GM06990 (cell line): ENCODE data around the gene MAGI1.

Experiments
- DNase-seq: peaks from one replicate; pipeline ENCODE4 v3.0.0-alpha.2; 2011; ENCODE audit not compliant: insufficient read length; ENCODE audit errors: extremely low read depth
- H3K27me3 ChIP-seq: replicated peaks from 2 replicates; pipeline ENCODE4 v1.6.0; 2011; ENCODE audit warnings: low read length; ENCODE audit not compliant: control insufficient read depth, insufficient read depth
- H3K36me3 ChIP-seq: 2 replicates; pipeline ENCODE4 v1.5.1; 2011; ENCODE audit warnings: low read length; ENCODE audit not compliant: control insufficient read depth, insufficient read depth
- H3K4me3 ChIP-seq: replicated peaks from 2 replicates; pipeline ENCODE4 v1.5.1; 2011; ENCODE audit warnings: low read depth, mild to moderate bottlenecking, control low read depth, low read length
- CTCF ChIP-seq: IDR thresholded peaks from 2 replicates; pipeline ENCODE4 v1.5.1; 2011; ENCODE audit warnings: low read length, control low read depth, mild to moderate bottlenecking, inconsistent platforms; ENCODE audit not compliant: insufficient read depth, poor library complexity, severe bottlenecking

MAGI1 gene

DNA sequence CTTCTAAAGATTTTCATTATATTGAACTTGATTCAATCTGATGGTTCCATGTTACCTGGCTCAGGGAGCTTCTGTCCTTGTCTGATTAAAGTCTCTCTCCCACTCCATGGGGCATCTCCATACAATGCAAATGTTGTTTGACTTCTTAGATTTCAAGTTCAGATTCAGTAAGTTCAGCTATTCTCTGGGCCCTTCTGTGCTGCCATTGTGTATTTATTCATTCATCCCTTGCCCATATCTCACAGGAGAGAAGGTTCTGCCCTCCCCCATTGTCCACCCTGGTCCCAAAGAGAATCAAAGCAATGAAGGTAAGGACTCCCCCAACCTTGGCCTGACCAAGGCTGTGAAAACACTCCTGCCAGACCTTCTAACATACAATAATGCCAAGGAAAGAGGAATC, 669.9 kb downstream of the MAGI1 start:
- DNase-seq = no peak
- no peak for TF ChIP-seq CTCF
- Histone ChIP-seq H3K27me3 (no peaks in the 10 kb centered on the region), H3K36me3 (no peaks in the 10 kb centered on the region), H3K4me3 (no peak overlapping the region)

DNA sequence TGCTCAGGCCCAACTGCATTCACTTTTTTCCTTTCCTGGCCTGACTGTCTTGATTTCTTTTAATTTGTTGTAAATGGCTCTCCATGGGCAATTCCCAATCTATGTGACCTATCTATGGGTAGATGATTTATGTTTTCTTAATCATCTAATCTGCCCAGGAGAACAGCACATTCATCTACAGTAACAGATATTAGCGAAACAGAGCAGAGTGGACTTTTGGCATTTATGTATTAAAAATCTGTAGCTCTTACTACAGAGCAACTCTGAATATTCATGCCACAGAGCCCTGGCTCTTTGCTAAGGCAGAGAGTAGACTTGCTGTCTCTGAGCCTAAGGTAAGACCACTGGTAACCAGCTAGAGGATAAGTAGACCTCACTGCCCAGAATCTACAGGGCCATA, 676.0 kb downstream of the MAGI1 start:
- TF ChIP-seq CTCF = no peak
- Histone ChIP-seq H3K4me3 (no peak overlapping the region), H3K27me3 (no peaks in the 10 kb centered on the region), H3K36me3 (no peaks in the 10 kb centered on the region)
- DNase-seq = no peak

DNA sequence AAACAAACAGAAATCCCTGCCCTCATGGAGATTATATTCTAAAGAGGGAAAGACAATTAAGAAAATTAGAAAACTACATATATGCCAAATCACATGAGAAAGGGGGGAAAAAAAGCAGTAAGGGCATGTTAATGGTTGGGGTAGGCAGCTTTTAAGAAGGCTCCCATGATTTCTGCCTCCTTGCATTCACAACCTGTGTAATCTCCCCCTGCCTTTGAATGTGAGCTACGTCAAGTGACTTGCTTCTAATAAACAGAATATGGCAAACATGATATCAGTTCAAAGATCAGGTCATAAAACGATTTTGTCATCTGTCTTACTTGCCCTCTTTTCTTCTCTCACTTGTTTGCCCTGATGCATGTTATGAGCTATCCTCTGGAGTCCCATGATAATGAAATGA, 677.3 kb downstream of the MAGI1 start:
- DNase-seq = no peak
- no peak for TF ChIP-seq CTCF
- no peak overlapping the region for H3K4me3 ChIP-seq
- H3K36me3 ChIP-seq = no peaks in the 10 kb centered on the region
- H3K27me3 ChIP-seq = no peaks in the 10 kb centered on the region

- Histone ChIP-seq H3K4me3 (no peak overlapping the region), H3K36me3 (no peaks in the 10 kb centered on the region), H3K27me3 (no peaks in the 10 kb centered on the region)
- no peak for TF ChIP-seq CTCF
- DNase-seq = peak; percentile 13
These were observed 682.1 kb downstream of the MAGI1 start for GRCh38 chr3:65356331-65357248.

- DNase-seq = no peak
- Histone ChIP-seq H3K36me3 (no peaks in the 10 kb centered on the region), H3K27me3 (no peaks in the 10 kb centered on the region), H3K4me3 (no peak overlapping the region)
- no peak for TF ChIP-seq CTCF
These were observed 683.8 kb downstream of the MAGI1 start for GRCh38 chr3:65354880-65355279.
